IMR-90 (cell line): ENCODE data around the gene SLIT3.

Source experiments
- CEBPB ChIP-seq: IDR thresholded peaks from 2 replicates; pipeline ENCODE4 v1.6.1; 2012; ENCODE audit warnings: low read depth, low read length, improper control_type of control experiment
- CTCF ChIP-seq: conservative IDR thresholded peaks from 2 replicates; pipeline ENCODE4 v1.5.1; 2012; ENCODE audit warnings: mild to moderate bottlenecking, low read depth, low read length, improper control_type of control experiment
- ELK1 ChIP-seq: fragments of 150-350 bp; IDR thresholded peaks from 2 replicates; pipeline ENCODE4 v1.6.1; 2016; ENCODE audit warnings: low read depth, mild to moderate bottlenecking, low read length, moderate library complexity, borderline replicate concordance
- FOS ChIP-seq: fragments of 150-350 bp; IDR thresholded peaks from 2 replicates; pipeline ENCODE4 v1.6.1; 2016; ENCODE audit warnings: low read depth, low read length
- POLR2A ChIP-seq: IDR thresholded peaks from 2 replicates; pipeline ENCODE4 v1.6.1; 2012; ENCODE audit warnings: mild to moderate bottlenecking, low read depth, low read length

GRCh38 chr5:169300468-169301385 is at the start of gene SLIT3:
- TF ChIP-seq CTCF (no peak), POLR2A (no peak), FOS (no peak), CEBPB (no peak), ELK1 (no peak)
